VCaP (cell line): ENCODE results near the gene COQ6.

ENCODE experiments used
- H3K27ac ChIP-seq: fragments of 450-650 bp; 2 replicates; pipeline ENCODE4 v1.5.1; 2017
- TF ChIP-seq, protein P1 (sequence below): fragments of 450-650 bp; conservative IDR thresholded peaks from 2 replicates; pipeline ENCODE4 v1.5.1; 2017; ENCODE audit warnings: mild to moderate bottlenecking, moderate library complexity

Gene COQ6

DNA sequence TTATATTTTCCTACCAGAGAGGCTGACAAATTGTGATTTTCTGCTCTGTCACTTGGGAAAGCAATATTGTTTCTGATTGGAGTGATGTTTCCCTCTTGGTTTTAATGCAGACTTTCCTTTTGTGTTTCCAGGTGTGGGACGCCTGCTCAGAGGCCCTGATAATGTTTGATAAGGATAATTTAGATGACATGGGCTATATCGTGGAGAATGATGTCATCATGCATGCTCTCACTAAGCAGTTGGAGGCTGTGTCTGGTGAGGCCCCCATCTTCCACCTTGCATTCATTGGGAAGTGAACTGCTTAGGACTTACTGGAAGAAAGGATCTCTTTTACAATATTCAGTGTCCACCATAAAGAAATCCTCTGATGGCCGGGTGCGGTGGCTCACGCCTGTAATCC is 5.6 kb downstream of the COQ6 start:
- TF ChIP-seq, protein P1, sequence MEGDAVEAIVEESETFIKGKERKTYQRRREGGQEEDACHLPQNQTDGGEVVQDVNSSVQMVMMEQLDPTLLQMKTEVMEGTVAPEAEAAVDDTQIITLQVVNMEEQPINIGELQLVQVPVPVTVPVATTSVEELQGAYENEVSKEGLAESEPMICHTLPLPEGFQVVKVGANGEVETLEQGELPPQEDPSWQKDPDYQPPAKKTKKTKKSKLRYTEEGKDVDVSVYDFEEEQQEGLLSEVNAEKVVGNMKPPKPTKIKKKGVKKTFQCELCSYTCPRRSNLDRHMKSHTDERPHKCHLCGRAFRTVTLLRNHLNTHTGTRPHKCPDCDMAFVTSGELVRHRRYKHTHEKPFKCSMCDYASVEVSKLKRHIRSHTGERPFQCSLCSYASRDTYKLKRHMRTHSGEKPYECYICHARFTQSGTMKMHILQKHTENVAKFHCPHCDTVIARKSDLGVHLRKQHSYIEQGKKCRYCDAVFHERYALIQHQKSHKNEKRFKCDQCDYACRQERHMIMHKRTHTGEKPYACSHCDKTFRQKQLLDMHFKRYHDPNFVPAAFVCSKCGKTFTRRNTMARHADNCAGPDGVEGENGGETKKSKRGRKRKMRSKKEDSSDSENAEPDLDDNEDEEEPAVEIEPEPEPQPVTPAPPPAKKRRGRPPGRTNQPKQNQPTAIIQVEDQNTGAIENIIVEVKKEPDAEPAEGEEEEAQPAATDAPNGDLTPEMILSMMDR = no peak
- H3K27ac ChIP-seq = no peak overlapping the region

DNA sequence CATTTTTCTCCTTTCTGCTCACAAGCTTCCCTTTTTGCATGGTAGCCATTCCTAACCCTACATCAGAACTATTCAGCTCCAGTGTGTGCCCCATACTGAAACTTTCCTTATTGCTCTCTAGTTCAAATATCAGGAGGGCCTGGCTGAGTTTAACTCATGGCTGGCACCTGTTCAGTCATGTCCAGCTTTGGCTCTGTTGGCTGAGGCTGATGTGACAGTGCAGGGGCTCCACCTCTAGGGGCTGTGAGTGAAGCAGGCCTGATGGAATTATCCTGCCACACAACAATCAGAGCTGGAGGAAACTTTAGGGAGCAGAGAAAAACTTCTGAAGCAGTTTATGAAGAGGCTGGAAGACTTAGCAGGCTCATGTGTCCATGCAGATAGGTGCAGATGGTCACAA is 8.5 kb downstream of the COQ6 start:
- TF ChIP-seq, protein P1 = no peak
- H3K27ac ChIP-seq = no peak overlapping the region

GRCh38 chr14:73961192-73961591 is 11.1 kb downstream of the COQ6 start:
- no peak overlapping the region for H3K27ac ChIP-seq
- TF ChIP-seq, protein P1 = no peak

DNA sequence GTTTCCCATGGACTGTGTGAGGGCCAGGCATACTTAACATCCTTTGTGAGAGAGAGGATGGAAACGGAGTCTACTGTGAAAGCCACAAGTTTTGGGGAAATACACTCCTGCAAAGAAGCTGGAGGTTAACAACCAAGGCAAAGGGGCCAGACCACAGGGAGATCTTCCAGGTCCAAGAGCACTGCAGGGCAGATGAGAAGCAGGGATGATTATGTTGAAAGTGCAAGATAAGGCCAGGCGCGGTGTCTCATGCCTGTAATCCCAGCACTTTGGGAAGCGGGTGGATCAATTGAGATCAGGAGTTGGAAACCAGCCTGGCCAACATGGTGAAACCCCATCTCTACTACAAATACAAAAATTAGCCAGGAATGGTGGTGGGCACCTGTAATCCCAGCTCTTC is 15.1 kb downstream of the COQ6 start:
- no peak overlapping the region for H3K27ac ChIP-seq
- TF ChIP-seq, protein P1 = no peak

DNA sequence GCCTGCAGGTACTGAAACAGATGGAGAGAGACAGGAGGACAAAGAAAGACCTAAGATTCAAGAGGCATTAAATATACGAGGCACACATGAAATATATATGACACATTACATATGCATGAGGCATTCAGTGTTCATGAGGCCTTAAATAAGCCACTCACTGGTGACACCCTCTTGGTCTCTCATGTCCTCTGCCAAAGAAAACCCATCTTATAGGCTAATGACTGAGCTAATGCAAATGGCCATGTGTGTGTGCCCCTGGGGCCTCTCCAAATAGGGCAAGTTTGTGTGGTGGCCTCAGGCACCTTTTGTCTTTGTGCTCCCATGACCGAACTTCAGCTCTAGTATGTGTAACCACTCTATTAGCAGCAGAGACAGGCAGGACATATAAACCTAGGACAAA is 18.8 kb downstream of the COQ6 start:
- TF ChIP-seq, protein P1 = no peak
- no peak overlapping the region for H3K27ac ChIP-seq

DNA sequence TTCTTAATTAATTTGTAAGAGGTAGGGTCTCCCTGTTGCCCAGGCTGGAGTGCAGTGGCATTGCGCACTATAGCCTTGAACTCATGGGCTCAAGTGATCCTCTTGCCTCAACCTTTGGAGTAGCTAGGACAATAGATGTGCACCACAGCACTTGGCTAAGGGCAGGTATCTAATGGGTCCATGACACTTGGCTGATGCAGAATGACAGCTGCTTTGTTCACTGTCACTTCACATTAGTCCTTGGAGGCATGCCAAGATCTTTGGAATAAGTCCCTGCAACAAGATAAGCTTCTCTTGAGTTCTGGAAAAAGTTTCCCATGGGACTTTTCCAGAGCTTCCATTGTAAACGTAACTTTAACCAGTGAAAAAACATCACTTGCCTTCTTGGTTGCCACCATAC is 23.4 kb downstream of the COQ6 start:
- TF ChIP-seq, protein P1 = no peak
- no peak overlapping the region for H3K27ac ChIP-seq

DNA sequence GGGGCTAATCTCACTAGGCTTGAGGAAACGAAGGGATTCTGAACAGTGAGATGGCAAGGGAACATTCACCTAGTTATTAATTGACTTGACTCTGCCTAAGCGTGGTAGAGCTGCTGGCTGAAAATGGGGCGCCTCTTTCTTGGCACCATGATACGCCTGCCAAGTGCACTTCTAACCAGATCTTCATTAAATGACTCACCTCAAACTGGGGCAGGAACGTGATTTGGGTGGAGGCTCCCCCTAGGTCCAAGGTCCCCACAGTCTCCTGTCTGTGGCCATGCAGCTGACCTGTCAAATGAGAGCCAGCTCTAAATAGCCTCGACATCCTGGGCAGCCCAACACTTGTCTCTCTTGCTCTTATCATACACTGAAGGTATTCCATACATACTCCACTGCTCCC is 26.0 kb downstream of the COQ6 start:
- TF ChIP-seq, protein P1 = no peak

DNA sequence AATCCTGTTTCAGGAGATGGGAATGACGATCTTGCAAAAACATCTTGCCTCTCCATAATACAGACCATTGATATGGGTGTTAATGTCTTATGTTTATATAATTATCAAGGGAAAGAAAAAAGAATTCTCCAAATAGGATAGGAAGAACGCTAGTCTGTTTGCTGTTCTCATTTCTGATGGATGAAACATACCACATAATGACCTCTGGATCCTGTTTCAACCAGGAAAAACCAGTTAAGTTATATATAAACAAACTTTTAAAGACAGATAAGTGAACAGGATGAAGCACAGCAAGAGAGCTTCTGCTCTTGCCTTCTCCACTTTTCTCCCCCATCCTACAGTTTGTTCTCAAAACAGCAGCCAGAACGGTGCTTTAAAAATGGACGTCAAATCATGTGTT is 27.8 kb downstream of the COQ6 start:
- TF ChIP-seq, protein P1 = no peak
- H3K27ac ChIP-seq = peak overlapping the region; percentile 96

More for the DNA sequence above, 26.0 kb downstream of the COQ6 start:
- H3K27ac ChIP-seq = peak overlapping the region; percentile 96; the same call in 1 of the 2 replicates
